K562 (cell line): ENCODE data around the gene CBX4. TPM values are rescaled to one million over a fixed set of nuclear protein-coding genes. Genes with fewer than 3 reads are reported as not detected.

Experiments used
- ATAC-seq: fragments of 200-7000 bp; cut with Tn5 transposase; 3 replicates; pipeline ENCODE4 v1.9.1; 2020; ENCODE audit warnings: moderate library complexity
- BruUV-seq: library from RNA; stranded (reverse); fragments of 400-500 nt; replicated peaks from 2 replicates; lab custom pipeline; 2021; lab: Mats Ljungman, UMichigan
- CTCF ChIA-PET: fragments of 300-600 bp; formaldehyde crosslinking; extraction: SDS; loops from one replicate; lab custom pipeline; 2021; ENCODE audit warnings: low intra/inter-chr PET ratio; lab: Yijun Ruan, JAX
- POLR2A ChIA-PET: fragments of 300-600, 350-650 bp; sonication (Branson Sonifier 250); formaldehyde crosslinking; extraction: SDS; loops from one replicate; lab custom pipeline; 2021; ENCODE audit warnings: antibody characterized with exemption, inconsistent platforms; lab: Yijun Ruan, JAX
- DNase-seq, 4 experiments: peaks; one replicate each; pipeline versions ENCODE4 v3.0.0 to v3.0.0-alpha.2; 2011 to 2018; ENCODE audit warnings: low spot score in 3 of 4, mixed read lengths in 3 of 4; ENCODE audit errors: extremely low read depth in 1 of 4
- FAIRE-seq: peaks from 2 replicates; lab custom pipeline; 2011; peaks lifted over from hg19 to GRCh38; lab: Jason Lieb, UNC
- H2AFZ ChIP-seq: 2 replicates; pipeline ENCODE4 v1.6.0; 2011; ENCODE audit warnings: low read depth, low read length, control low read depth, inconsistent platforms
- H3K27ac ChIP-seq: fragments of 200-600 bp; 3 replicates; pipeline ENCODE4 v1.8.0; 2011; ENCODE audit warnings: low read depth, mild to moderate bottlenecking, control low read depth, inconsistent platforms, low read length, moderate library complexity, mixed read lengths; ENCODE audit errors: extremely low read depth
- H3K27me3 ChIP-seq, 2 experiments: fragments of 300-600 bp in 1 of 2; 2 replicates in 1 of 2; 3 replicates in 1 of 2; pipeline versions ENCODE4 v1.6.0 to v1.8.0; 2011; ENCODE audit warnings: inconsistent platforms in 2 of 2, low read length in 2 of 2, mild to moderate bottlenecking in 1 of 2, mixed read lengths in 1 of 2, moderate library complexity in 1 of 2; ENCODE audit not compliant: control insufficient read depth in 2 of 2, insufficient read depth in 2 of 2
- H3K36me3 ChIP-seq: fragments of 300-600 bp; 3 replicates; pipeline ENCODE4 v1.8.0; 2011; ENCODE audit warnings: mild to moderate bottlenecking, low read length, inconsistent platforms; ENCODE audit not compliant: control insufficient read depth, insufficient read depth
- H3K4me1 ChIP-seq, 2 experiments: fragments of 200-600 bp in 1 of 2; replicated peaks in 1 of 2; 2 replicates in 1 of 2; 3 replicates in 1 of 2; pipeline versions ENCODE4 v1.5.1 to v1.8.0; 2011; ENCODE audit warnings: inconsistent platforms in 2 of 2, low read length in 2 of 2, mild to moderate bottlenecking in 1 of 2, mixed read lengths in 1 of 2, moderate library complexity in 1 of 2; ENCODE audit not compliant: control insufficient read depth in 2 of 2, insufficient read depth in 2 of 2
- H3K4me2 ChIP-seq: 2 replicates; pipeline ENCODE4 v1.6.1; 2011; ENCODE audit warnings: low read length, control low read depth, inconsistent platforms, mixed read lengths; ENCODE audit not compliant: insufficient read depth
- H3K4me3 ChIP-seq: fragments of 200-600 bp; sonication (generic), shearing (Covaris generic); 2 replicates; pipeline ENCODE4 v1.5.1; 2016; ENCODE audit warnings: control low read depth, inconsistent platforms
- H3K79me2 ChIP-seq: fragments of 200-600 bp; 3 replicates; pipeline ENCODE4 v1.8.0; 2011; ENCODE audit warnings: low read length, inconsistent platforms; ENCODE audit not compliant: control insufficient read depth, insufficient read depth
- H3K9ac ChIP-seq, 2 experiments: 2 replicates each; pipeline versions ENCODE4 v1.6.0 to v1.6.1; 2011; ENCODE audit warnings: low read depth in 2 of 2, low read length in 2 of 2, control low read depth in 1 of 2, inconsistent platforms in 1 of 2, mild to moderate bottlenecking in 1 of 2, mixed read lengths in 1 of 2; ENCODE audit not compliant: insufficient read depth in 1 of 2
- H3K9me1 ChIP-seq: one replicate; pipeline ENCODE4 v1.6.0; 2011; ENCODE audit warnings: inconsistent platforms, mild to moderate bottlenecking, low read length, moderate library complexity; ENCODE audit not compliant: control insufficient read depth, insufficient read depth
- H3K9me3 ChIP-seq: replicated peaks from 2 replicates; pipeline ENCODE4 v1.5.1; 2011; ENCODE audit warnings: low read depth, low read length, inconsistent platforms; ENCODE audit not compliant: control insufficient read depth, insufficient read depth
- H4K20me1 ChIP-seq: replicated peaks from 2 replicates; pipeline ENCODE4 v1.6.1; 2011; ENCODE audit warnings: low read length, inconsistent platforms, mixed read lengths; ENCODE audit not compliant: control insufficient read depth, insufficient read depth
- EGR1 ChIP-seq: fragments of 450-650 bp; conservative IDR thresholded peaks from 2 replicates; pipeline ENCODE4 v1.6.1; 2017; ENCODE audit warnings: mild to moderate bottlenecking
- FOS ChIP-seq: IDR thresholded peaks from 3 replicates; pipeline ENCODE4 v1.6.1; 2011; ENCODE audit not compliant: insufficient read length; ENCODE audit errors: extremely low read depth
- POLR2G ChIP-seq: fragments of 200-400 bp; formaldehyde crosslinking; IDR thresholded peaks from 2 replicates; pipeline ENCODE4 v1.6.1; 2017; ENCODE audit warnings: low read depth, mild to moderate bottlenecking, antibody characterized with exemption, low read length, moderate library complexity
- ZNF12 ChIP-seq: sonication (generic); formaldehyde crosslinking; IDR thresholded peaks from 2 replicates; pipeline ENCODE4 v1.4.0; 2020; ENCODE audit warnings: mild to moderate bottlenecking, missing genetic modification reagents
- WGBS: fragments of 100-300 bp; shearing (Covaris generic); methylation state at CpG from one replicate; pipeline ENCODE4 v1.1.6; 2016; ENCODE audit warnings: low coverage, mixed read lengths; ENCODE audit not compliant: insufficient coverage; ENCODE audit errors: missing lambda C conversion rate; 5-methylcytosine and 5-hydroxymethylcytosine counted together
- in situ Hi-C: fragments of 300-500 bp; cut with MboI; formaldehyde crosslinking; loops from 4 replicates; pipeline ENCODE4 v1.15.0; 2018; ENCODE audit warnings: inconsistent platforms, mixed read lengths
- intact Hi-C: fragments of 100-400 bp; cut with micrococcal nuclease; formaldehyde crosslinking; loops from 2 replicates; pipeline ENCODE4 v1.14.2; 2022
- polyA plus RNA-seq, 8 experiments: library from polyadenylated mRNA; depleted of rRNA in 4 of 8; stranded (reverse) in 5 of 8; unstranded in 3 of 8; fragments of >200 nt; fragmentation: Nextera tagmentation in 2 of 8; fragmentation: Illumina TruSeq in 1 of 8; extraction: Ambion mirVana in 2 of 8; extraction: Trizol in 1 of 8; gene quantifications; 2 replicates each; pipeline versions ENCODE4 v1.2.1 to v1.2.3, GENCODE V29; 2011 to 2014; ENCODE audit warnings: inconsistent platforms in 1 of 8, missing spikeins in 1 of 8
- total RNA-seq, 7 experiments: library from RNA; depleted of rRNA in 6 of 7; stranded (reverse); fragments of >200 nt in 6 of 7; fragmentation: Illumina TruSeq in 2 of 7; extraction: Trizol in 2 of 7; gene quantifications; 2 replicates each; pipeline versions ENCODE4 v1.2.1 to v1.2.3, GENCODE V29; 2011 to 2021; ENCODE audit warnings: low replicate concordance in 1 of 7
- TF ChIP-seq, protein P1 (sequence below): fragments of 250-450 bp; sonication (Bioruptor Pico); IDR thresholded peaks from 2 replicates; pipeline ENCODE4 v1.8.0; 2022; ENCODE audit warnings: moderate library complexity, mild to moderate bottlenecking, inconsistent platforms

Gene CBX4
- total and polyA plus RNA-seq, 9 of the 15 experiments (the other 6 are each of a cell fraction or from before 2014, with no cell fraction given), result 0.98 to 50.5 (median 10.0) TPM

DNA sequence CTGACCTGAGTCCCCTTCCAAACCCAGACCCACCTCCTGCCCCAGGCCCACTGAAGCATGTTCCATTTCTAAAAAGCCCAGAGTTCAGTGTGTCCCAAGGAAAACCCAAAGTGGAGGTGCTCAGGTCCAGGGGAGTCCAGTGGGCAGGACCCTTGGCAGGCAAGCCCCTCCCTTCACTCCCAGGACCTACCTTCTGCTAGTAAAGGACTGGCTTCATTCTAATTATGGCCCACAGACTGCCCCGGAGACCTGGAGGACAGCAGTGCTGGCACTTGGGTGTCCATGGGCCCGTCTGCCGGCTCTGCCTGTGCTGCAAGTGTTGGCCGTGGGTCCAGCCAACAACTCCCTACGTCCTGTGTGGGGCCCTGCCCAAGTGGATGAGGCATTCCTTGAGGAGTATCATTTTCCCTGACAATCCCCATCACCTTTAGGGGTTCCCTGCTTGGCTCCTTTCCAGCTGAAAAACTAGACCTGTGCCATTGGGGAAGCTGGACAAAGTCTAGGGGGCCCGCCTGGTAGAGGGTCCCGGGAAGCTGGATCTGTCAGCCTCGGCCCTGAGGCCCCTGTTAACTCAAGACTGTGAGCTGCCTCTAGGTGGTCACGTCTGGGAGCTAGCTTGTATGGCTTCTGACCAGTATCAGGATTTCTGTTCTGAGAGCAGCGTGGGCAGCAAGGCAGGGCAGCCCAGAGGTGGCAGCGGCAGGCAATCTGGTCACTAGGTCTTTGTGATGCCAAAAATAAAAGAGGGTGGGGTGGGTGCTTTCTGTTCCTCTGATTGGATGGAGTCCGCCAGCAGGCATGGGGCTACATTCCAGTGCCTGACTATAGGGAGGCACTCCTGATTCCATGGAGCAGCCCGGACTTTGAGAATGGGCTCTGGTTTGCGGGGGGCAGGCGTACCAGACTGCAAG, 53.1 kb downstream of the CBX4 start:
- ATAC-seq (no peak), DNase-seq (no peak), FAIRE-seq (no peak)
- WGBS, result 76% methylated on average over 14 of the region's 15 CpGs
- in situ Hi-C loops, result no loop called here
- H3K79me2 ChIP-seq, result no peaks in the 10 kb centered on the region
- H3K4me2 ChIP-seq, result no peak overlapping the region
- H3K9me3 ChIP-seq, result no peaks in the 10 kb centered on the region
- H3K27me3 ChIP-seq, result no peaks in the 10 kb centered on the region
- no peak overlapping the region for H2AFZ ChIP-seq
- ChIA-PET POLR2A (interaction anchor here (0.6 to 2.1 kb wide), 8 partner anchors 8 to 100 kb away, joined by 3 to 11 read pairs (median 4); partner anchors contain the start of genes CBX2 and CBX8), CTCF (no interaction called here)
- BruUV-seq, result no TSS peak
- TF ChIP-seq EGR1 (no peak), FOS (no peak), POLR2G (peak; percentile 3), ZNF12 (no peak)
- TF ChIP-seq, protein P1, sequence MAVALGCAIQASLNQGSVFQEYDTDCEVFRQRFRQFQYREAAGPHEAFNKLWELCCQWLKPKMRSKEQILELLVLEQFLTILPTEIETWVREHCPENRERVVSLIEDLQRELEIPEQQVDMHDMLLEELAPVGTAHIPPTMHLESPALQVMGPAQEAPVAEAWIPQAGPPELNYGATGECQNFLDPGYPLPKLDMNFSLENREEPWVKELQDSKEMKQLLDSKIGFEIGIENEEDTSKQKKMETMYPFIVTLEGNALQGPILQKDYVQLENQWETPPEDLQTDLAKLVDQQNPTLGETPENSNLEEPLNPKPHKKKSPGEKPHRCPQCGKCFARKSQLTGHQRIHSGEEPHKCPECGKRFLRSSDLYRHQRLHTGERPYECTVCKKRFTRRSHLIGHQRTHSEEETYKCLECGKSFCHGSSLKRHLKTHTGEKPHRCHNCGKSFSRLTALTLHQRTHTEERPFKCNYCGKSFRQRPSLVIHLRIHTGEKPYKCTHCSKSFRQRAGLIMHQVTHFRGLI (CRISPR knock-in tag), result no peak
- no peak overlapping the region for H3K27ac ChIP-seq
- H3K4me1 ChIP-seq, result peaks cover 3 to 44% of the 10 kb centered on the region in 2 experiments; a peak in 2 of 5 replicates
- no peaks in the 10 kb centered on the region for H3K9me1 ChIP-seq
- H4K20me1 ChIP-seq, result no peaks in the 10 kb centered on the region
- peak overlapping the region in 1 of 2 experiments; percentile 75; a peak in 2 of 4 replicates for H3K9ac ChIP-seq
- H3K36me3 ChIP-seq, result peaks cover 41% of the 10 kb centered on the region; the same call in 1 of the 3 replicates
- intact Hi-C loops, result loop anchor here (5.0 kb wide), 1 partner anchor 39 kb away; no protein-coding TSS in a partner anchor
- H3K4me3 ChIP-seq, result no peak overlapping the region
